GM12892 (cell line): ENCODE data around the gene ME1.

Experiments
- POLR2A ChIP-seq: IDR thresholded peaks from 2 replicates; pipeline ENCODE4 v1.6.1; 2011; ENCODE audit warnings: low read depth, low read length, control low read depth
- POLR2AphosphoS5 ChIP-seq: IDR thresholded peaks from 2 replicates; pipeline ENCODE4 v1.6.1; 2011; ENCODE audit warnings: low read depth, low read length, control low read depth

DNA sequence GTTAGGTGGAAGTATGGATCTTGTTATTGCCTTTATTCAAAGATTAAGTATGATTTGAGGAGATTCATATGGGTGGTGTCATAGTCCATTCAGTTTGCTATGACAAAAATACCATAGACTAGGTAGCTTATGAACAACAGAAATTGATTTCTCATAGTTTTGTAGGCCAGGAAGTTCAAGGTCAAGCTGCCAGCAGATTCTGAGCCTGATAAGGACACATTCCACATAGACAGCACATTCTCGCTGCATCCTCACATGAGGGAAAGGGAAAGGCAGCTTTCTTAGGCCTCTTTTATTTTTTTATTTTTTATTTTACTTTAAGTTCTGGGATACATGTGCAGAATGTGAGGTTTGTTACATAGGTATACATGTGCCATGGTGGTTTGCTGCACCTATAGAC is 27.7 kb downstream of the ME1 start:
- TF ChIP-seq POLR2A (no peak), POLR2AphosphoS5 (no peak)
